ENCODE measurements around the gene GABRG2.
"Not testable (repeated sequence)": the region's sequence is repeated elsewhere in the genome, so short reads cannot be mapped to it uniquely, and the experiment has no call there.

Gene GABRG2

DNA sequence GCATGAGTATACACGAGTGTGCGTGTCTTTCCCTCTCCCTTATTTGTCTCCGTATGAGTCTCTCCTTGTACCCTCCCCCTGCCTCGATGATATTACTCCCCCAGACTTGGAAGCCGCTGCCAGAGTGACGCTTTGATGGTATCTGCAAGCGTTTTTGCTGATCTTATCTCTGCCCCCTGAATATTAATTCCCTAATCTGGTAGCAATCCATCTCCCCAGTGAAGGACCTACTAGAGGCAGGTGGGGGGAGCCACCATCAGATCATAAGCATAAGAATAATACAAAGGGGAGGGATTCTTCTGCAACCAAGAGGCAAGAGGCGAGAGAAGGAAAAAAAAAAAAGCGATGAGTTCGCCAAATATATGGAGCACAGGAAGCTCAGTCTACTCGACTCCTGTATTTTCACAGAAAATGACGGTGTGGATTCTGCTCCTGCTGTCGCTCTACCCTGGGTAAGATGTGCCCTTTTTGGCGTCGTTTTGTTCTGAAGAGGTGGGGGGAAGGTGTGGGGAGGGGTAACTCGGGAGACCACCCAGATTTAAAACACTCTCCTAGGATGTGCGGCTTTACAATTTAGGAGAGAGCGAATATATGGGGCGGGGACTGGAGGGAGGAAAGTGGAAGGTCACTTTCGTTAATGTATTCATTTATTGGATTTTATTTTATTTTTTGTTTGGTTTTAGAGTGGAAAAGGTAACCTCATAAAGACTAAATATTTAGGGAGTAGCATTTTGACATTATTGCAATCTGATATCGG, at the start of gene GABRG2:
GABRG2 (plus strand) TSS at position 119 of the 757 bp plus-strand sequence; CDS start at position 346, 227 bp downstream.
- no peak for DNase-seq (ENCODE audit: low spot score)

DNA sequence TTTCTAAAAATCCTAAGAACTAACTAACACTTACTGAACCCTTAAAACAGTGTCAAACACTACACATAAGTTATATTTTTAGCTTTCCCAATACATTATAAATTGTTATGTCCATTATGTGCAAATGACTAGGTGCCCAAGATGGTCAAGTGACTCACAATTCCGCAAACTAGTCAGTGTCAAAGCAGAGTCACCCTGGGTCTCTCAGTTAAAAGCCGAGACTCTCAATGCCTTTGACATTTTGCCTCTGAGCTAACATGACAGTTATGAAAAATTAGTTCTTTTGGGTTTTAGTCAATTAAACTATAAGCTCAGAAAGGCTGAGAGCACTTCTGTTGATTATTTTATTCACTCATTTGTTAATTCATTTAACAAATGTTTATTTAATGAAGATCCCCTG, 42.3 kb upstream of the GABRG2 start:
- DNase-seq (ENCODE audit: low spot score): peak; percentile 3

DNA sequence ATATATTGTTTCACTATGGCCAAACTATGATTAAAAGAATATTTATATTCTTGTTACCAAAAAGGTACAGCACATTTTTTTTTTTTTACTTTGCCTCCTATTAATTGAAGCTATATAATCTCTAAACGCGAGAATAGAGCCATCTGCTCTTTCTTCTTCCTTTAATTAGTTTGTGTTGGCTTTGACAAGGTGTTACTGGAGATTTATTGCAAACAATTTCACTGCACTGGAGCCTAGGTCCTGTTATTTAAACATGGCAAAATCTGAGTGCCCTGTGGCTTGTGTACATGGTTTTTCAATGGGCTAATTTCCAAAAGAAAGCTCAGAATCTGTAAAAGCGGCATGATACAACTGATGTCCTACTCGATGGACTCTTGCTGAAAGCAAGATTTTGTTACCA, 40.8 kb upstream of the GABRG2 start:
- no peak for DNase-seq (ENCODE audit: low spot score)

GRCh38 chr5:162037431-162037830, 30.1 kb upstream of the GABRG2 start:
- DNase-seq (ENCODE audit: low spot score): no peak

- DNase-seq (ENCODE audit: low spot score): no peak
Observed at GRCh38 chr5:162047279-162047678, 20.3 kb upstream of the GABRG2 start.

- DNase-seq (ENCODE audit: low spot score): no peak
Observed at GRCh38 chr5:162052676-162053075, 14.9 kb upstream of the GABRG2 start.

DNA sequence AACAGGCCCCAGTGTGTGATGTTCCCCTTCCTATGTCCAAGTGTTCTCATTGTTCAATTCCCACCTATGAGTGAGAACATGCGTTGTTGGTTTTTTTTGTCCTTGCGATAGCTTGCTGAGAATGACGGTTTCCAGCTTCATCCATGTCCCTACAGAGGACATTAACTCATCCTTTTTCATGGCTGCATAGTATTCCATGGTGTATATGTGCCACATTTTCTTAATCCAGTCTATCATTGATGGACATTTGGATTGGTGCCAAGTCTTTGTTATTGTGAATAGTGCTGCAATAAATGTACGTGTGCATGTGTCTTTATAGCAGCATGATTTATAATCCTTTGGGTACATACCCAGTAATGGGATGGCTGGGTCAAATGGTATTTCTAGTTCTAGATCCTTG, 12.5 kb upstream of the GABRG2 start:
- not testable (repeated sequence) for DNase-seq (ENCODE audit: low spot score)

DNA sequence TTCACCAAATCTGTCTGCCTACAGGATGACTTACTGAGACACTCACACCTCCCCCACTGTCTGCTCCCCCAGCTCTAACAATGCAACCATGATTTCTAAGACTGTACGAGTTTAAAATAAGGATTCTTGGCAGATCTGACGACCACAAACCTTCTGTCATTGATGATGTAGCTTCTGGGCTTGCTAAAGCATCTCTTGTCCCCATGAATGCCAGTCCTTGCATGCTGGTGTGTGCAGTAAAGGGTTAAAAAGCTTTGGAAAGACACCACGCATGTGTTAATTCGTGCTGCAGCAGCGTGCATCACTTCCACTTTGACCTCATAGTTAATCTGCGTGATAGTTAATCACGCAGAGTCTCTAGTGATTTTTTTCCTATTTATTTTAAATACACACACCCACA, 411 bp upstream of the GABRG2 start:
- DNase-seq (ENCODE audit: low spot score): no peak

DNA sequence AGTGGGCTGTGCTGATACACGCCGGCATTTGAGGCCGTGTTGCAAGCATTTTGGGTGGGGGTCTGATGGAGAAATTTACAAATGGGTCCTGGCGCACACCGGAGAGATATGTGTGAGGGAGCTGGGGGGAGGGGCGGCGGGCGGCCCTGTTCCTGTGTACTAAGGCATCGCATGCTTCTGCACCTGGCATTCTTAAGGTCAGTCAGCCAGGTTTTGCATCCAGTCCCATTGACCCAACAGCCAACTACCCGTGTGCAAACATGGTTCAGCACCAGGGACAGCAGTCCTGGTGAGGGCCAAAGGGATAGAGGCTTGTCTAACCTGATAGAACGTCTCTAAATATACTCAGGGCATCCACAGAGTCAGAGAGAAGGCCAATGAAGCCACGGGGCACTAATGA, 839 bp downstream of the GABRG2 start:
- peak; percentile 63 for DNase-seq (ENCODE audit: low spot score)

GRCh38 chr5:162068936-162069335, 1.4 kb downstream of the GABRG2 start:
- DNase-seq (ENCODE audit: low spot score): no peak

DNA sequence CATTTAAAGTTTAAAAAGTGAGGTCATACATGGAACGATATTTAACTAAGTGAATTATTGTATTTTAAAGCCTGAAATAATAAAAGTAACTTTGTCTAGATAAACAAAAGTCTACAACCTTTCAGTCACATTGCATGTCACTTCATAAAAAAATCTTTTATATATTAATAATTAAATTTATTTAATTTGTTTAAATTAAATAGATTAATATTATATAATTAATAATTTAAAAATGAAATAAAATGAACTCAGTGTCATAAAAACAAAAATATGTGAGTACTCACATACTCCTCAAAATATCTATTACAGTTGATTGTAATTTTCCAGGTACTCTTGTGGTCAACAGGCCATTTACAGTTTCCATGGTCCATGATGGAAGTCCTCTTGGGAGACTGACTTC, 11.2 kb downstream of the GABRG2 start:
- no peak for DNase-seq (ENCODE audit: low spot score)

DNA sequence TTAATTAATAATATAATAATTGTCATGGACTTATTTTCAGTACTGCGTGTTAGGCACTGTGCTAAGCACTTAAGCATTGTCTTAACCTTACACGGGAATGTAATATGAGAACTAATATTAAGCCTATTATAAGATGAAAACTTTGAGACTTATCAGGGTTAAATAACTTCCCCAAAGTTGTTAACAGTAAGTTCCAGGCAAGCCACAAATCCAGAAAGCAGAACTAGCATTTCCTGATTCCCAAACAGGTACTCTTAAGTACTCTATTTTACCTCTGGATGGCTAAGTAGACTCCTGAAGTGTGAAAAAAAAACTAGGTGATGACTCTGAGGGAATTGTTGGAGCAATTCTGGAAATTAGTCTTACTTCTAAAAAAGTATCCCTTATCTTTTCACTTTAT, 23.8 kb downstream of the GABRG2 start:
- no peak for DNase-seq (ENCODE audit: low spot score)

DNA sequence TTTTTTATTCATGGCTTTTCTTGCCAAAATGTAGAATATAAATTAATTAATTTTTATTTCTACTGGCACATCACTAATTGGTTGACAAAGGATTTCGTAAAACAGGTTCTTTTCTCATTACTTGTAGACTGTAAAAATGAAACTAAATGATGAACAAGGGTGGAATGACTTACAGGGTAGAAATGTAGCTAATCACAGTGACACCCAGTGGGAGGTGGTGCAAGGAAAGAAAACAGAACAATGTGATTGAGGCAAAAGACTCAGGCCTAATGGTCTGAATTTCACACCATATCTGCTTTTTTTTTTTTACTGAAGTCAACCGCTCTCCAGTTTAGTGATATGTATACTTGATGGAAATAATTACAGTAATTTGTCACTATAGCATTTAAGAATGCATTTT, 28.9 kb downstream of the GABRG2 start:
- peak; percentile 57 for DNase-seq (ENCODE audit: low spot score)

DNA sequence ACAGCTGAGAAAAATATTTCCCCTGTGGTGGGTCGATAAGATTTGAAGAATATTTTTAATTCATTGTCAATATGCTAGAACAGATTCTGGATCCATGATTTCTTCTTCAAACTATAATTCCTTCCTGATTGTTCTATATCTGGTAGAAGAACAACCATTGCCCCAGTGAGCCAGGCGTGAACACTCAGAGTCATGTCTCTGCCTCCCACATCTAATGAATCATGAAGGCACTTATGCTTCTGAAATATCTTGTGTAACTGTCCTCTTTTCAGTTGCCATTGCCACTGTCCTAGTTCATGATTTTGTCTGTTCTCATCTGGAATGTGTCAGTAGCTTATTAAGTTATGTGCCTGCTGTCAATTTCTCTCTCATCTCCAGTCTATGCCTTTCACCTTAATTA, 40.0 kb downstream of the GABRG2 start:
- no peak for DNase-seq (ENCODE audit: low spot score)

GRCh38 chr5:162119801-162120200, 52.2 kb downstream of the GABRG2 start:
- no peak for DNase-seq (ENCODE audit: low spot score)

DNA sequence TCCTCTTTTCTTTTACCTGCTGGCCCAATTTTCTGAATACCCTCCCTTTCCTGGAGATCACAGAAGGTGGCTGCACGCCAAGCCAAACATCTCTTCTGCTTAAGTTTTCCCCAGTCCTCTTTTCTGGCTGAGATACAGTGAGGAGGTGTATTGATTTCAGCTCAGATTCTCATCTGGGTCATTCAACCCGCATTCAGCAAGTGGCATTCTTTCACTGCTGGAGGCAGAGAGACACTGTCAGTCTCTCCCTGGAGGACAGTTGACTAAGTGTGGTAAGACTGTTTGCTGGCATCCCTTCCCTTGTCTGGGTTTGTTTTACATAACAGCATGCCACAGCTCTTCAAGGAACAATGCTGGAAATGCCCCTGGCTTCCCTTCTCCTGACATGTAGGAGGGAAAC, 60.5 kb downstream of the GABRG2 start:
- no peak for DNase-seq (ENCODE audit: low spot score)

DNA sequence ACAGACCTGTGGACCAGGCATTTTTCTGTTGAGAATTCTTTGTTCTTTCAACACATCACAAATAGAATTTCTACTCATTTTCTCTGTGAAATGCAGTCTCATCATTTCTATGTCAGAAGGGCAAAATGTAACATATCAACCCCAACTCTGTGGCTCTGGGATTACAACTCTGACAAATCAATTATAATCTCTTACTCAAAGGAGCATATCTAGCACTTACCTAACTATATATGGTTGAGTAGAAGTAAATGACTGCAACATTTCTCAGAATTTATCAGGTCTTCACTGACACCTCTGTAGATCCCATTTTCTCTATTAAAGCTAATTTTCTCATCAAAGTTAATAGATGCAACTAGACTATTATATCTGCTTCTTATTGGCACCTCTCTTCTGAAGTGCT, 64.8 kb downstream of the GABRG2 start:
- no peak for DNase-seq (ENCODE audit: low spot score)

DNA sequence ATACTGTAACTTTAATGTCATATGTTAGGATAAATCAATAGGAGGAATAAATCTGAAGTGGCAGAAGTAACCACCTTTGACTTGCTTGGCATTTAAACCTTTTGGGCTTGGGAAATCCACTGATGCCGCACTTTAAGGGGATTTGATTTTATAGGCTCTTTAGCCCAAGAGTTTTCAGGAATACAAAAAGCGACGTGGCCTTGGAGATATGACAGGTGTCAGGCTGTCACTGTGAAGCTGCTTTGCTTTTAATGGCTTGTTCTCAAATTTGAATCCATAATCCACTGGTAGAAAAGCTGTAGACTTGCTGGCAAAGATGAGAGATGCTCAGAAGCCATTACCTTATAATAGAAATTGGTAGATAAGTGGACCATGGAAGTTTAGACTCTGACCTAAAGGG, 71.6 kb downstream of the GABRG2 start:
- no peak for DNase-seq (ENCODE audit: low spot score)

DNA sequence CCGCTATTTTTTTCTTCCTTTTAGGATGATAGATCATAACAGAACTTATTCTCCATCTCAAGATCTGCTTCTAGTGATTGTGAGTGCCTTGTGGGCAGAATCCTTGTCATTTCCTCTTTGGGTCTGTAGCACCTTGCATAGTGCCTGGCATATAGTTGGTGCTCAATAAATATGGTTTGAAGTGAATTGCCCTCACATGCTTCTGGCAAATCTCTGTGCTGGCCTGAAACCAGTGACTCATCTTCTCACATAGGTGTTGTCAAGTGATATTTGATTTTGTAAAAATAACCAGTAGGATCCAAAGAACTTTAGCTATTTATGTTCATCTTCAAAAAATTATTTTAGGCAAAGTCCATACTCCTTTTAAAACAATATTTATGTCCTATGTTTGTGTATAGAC, 86.7 kb downstream of the GABRG2 start:
- DNase-seq (ENCODE audit: low spot score): no peak

GRCh38 chr5:162160401-162160800, 92.8 kb downstream of the GABRG2 start:
- DNase-seq (ENCODE audit: low spot score): no peak

DNA sequence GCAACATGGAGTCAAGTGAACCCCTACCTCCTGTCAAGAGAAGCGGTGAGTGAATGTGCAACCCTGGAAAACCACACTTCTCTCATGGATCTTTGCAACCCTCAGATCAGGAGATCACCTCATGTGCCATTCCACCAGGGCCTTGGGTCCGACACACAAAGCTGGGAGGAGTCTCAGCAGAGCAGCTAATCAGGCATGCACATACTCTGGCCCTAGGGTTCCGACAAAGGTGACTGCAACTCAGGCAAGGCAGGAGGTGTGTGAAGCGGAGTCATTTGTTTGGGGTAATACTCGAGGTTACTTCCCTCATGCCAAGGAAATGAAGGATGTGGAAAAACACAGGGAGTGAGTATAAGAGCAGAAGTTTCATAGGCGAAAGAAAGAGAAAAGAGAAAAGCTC, 96.1 kb downstream of the GABRG2 start:
- DNase-seq (ENCODE audit: low spot score): no peak

DNA sequence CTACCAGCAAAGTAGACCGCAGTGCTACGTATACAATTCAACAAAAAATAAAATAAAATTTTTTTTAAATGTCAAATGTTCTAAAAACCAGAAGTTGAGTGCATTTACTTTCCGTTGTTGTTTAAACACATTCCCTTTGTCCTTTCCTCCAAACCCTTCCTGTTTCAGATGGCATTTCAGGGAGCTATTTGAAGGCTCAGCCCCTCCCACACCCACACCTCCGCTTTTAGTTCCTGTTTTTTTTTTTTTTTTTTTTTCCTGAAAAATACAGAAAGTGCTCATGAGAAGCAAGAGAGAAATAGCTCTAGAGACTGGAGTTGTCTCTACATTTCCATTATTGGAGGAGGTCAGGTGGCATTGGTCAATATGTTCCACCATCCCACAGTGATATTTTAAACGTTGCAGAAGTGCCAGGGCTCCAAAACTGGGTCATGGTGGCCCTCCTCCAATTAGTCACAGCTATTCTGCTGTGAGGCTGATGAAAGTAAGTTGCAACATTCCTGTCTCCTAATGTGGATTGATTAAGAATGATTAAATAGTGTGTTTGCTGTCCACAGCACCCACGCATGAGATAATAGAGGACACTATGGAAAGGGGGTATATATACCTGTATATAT, 106.9 kb downstream of the GABRG2 start:
- DNase-seq (ENCODE audit: low spot score): peak; percentile 8

GRCh38 chr5:162187371-162187770, 119.8 kb downstream of the GABRG2 start:
- no peak for DNase-seq (ENCODE audit: low spot score)

DNA sequence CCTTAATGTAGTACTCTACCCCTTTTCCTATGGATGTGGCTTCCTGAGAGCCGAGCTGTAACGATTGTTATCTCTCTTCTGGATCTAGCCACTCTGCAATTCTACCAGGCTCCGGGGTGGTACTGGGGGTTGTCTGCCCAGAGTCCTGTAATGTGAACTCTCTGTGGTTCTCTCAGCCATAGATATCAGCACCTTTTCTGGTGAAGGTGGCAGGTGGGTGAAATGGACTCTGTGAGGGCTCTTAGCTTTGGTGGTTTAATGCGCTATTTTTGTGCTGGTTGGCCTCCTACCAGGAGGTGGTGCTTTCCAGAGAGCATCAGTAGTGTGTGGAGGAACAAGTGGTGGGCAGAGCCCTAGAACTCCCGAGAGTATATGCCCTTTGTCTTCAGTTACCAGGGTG, 122.1 kb downstream of the GABRG2 start:
- DNase-seq (ENCODE audit: low spot score): no peak
